Measurements from ENCODE around the gene G6PD. TPM values are rescaled to one million over a fixed set of nuclear protein-coding genes. Genes with fewer than 3 reads are reported as not detected.

Gene G6PD
- total and polyA plus RNA-seq, 2 experiments from 2014 or later = 7.7 to 30.7 TPM

- Histone ChIP-seq H3K27me3 (no peaks in the 10 kb centered on the region), H3K27ac (no peak overlapping the region), H3K9me3 (ENCODE audit: low read depth) (no peaks in the 10 kb centered on the region), H3K4me1 (ENCODE audit: low read depth) (no peaks in the 10 kb centered on the region), H3K36me3 (no peaks in the 10 kb centered on the region), H3K4me3 (no peak overlapping the region)
- no peak for TF ChIP-seq CTCF (IDR thresholded peaks at IDR 0.05; ENCODE audit: low read depth, low read length)
- DNase-seq (ENCODE audit: low read depth in 1 of 2, low spot score in 1 of 2) = no peak
Observed at GRCh38 chrX:154481911-154482601, 64.6 kb downstream of the G6PD start.

Other genes starting within 250 kb of the G6PD start
- 405 and 447 TPM in 2 replicates for gene FLNA, start 172.2 kb downstream of the G6PD start, total RNA-seq
- 250 and 341 TPM in 2 replicates for gene FLNA, start 172.2 kb downstream of the G6PD start, polyA plus RNA-seq
- 56.9 and 66.2 TPM in 2 replicates for gene EMD, start 167.6 kb downstream of the G6PD start, total RNA-seq
- 77.7 and 91.2 TPM in 2 replicates for gene EMD, start 167.6 kb downstream of the G6PD start, polyA plus RNA-seq
- gene RPL10, start 148.5 kb downstream of the G6PD start, total RNA-seq = 2,299 and 4,006 TPM in 2 replicates
- gene RPL10, start 148.5 kb downstream of the G6PD start, polyA plus RNA-seq = 1,000 and 1,150 TPM in 2 replicates
- 34.3 and 40.4 TPM in 2 replicates for gene DNASE1L1, start 137.6 kb downstream of the G6PD start, total RNA-seq
- 24.8 and 26.1 TPM in 2 replicates for gene DNASE1L1, start 137.6 kb downstream of the G6PD start, polyA plus RNA-seq
- 37.4 and 52.1 TPM in 2 replicates for gene TAFAZZIN, start 135.3 kb downstream of the G6PD start, total RNA-seq
- gene TAFAZZIN, start 135.3 kb downstream of the G6PD start, polyA plus RNA-seq = 59.7 and 65.0 TPM in 2 replicates
- gene ATP6AP1, start 118.2 kb downstream of the G6PD start, total RNA-seq = 52.4 and 71.8 TPM in 2 replicates
- 132 and 155 TPM in 2 replicates for gene ATP6AP1, start 118.2 kb downstream of the G6PD start, polyA plus RNA-seq
- 159 and 190 TPM in 2 replicates for gene GDI1, start 109.7 kb downstream of the G6PD start, total RNA-seq
- 131 and 144 TPM in 2 replicates for gene GDI1, start 109.7 kb downstream of the G6PD start, polyA plus RNA-seq
- 81.8 and 86.1 TPM in 2 replicates for gene FAM50A, start 102.7 kb downstream of the G6PD start, total RNA-seq
- gene FAM50A, start 102.7 kb downstream of the G6PD start, polyA plus RNA-seq = 133 and 147 TPM in 2 replicates
- 13.6 and 13.7 TPM in 2 replicates for gene PLXNA3, start 88.6 kb downstream of the G6PD start, total RNA-seq
- 23.3 and 27.4 TPM in 2 replicates for gene PLXNA3, start 88.6 kb downstream of the G6PD start, polyA plus RNA-seq
- 71.2 and 82.7 TPM in 2 replicates for gene LAGE3, start 67.6 kb downstream of the G6PD start, total RNA-seq
- gene LAGE3, start 67.6 kb downstream of the G6PD start, polyA plus RNA-seq = 63.5 and 71.4 TPM in 2 replicates
- 65.2 and 103 TPM in 2 replicates for gene UBL4A, start 60.2 kb downstream of the G6PD start, total RNA-seq
- gene UBL4A, start 60.2 kb downstream of the G6PD start, polyA plus RNA-seq = 53.4 and 60.7 TPM in 2 replicates
- gene SLC10A3, start 56.2 kb downstream of the G6PD start, total RNA-seq = 31.1 and 47.3 TPM in 2 replicates
- 25.9 and 29.9 TPM in 2 replicates for gene SLC10A3, start 56.2 kb downstream of the G6PD start, polyA plus RNA-seq
- 121 and 140 TPM in 2 replicates for gene FAM3A, start 30.6 kb downstream of the G6PD start, total RNA-seq
- gene FAM3A, start 30.6 kb downstream of the G6PD start, polyA plus RNA-seq = 112 and 136 TPM in 2 replicates
- 15.1 and 18.7 TPM in 2 replicates for gene IKBKG, start 774 bp upstream of the G6PD start, total RNA-seq
- gene IKBKG, start 774 bp upstream of the G6PD start, polyA plus RNA-seq = 13.6 and 23.5 TPM in 2 replicates
- not detected in 2 replicates for gene CTAG1A, start 38.3 kb upstream of the G6PD start, total RNA-seq
- gene CTAG1A, start 38.3 kb upstream of the G6PD start, polyA plus RNA-seq = not detected in 2 replicates
- not detected in 2 replicates for gene CTAG1B, start 72.4 kb upstream of the G6PD start, total RNA-seq
- not detected in 2 replicates for gene CTAG1B, start 72.4 kb upstream of the G6PD start, polyA plus RNA-seq
- gene CTAG2, start 106.7 kb upstream of the G6PD start, total RNA-seq = not detected in 2 replicates
- gene CTAG2, start 106.7 kb upstream of the G6PD start, polyA plus RNA-seq = not detected in 2 replicates
- gene GAB3, start 204.2 kb upstream of the G6PD start, total RNA-seq = 0.45 and 0.60 TPM in 2 replicates
- 0.17 TPM in 1 of 2 replicates, not detected in the other for gene GAB3, start 204.2 kb upstream of the G6PD start, polyA plus RNA-seq
- gene DKC1, start 216.0 kb upstream of the G6PD start, total RNA-seq = 15.1 and 30.9 TPM in 2 replicates
- 22.8 and 36.0 TPM in 2 replicates for gene DKC1, start 216.0 kb upstream of the G6PD start, polyA plus RNA-seq

Data from cardiac muscle cell (in vitro differentiated cells and primary cell).